Uterine smooth muscle cell (primary cell): ENCODE measurements around the gene DRGX. TPM values are rescaled to one million over a fixed set of nuclear protein-coding genes. Genes with fewer than 3 reads are reported as not detected.

ENCODE experiments used
- total RNA-seq: library from RNA; depleted of rRNA; stranded (reverse); fragments of >200 nt; gene quantifications from 2 replicates; pipeline ENCODE4 v1.2.3, GENCODE V29; 2014

The DRGX gene
- total RNA-seq = not detected in 2 replicates

GRCh38 chr10:49395741-49396665, at the start of gene DRGX:
TSS of gene DRGX (minus strand) at chr10:49396089. CDS start at chr10:49395440, 649 bp downstream.

Other genes with a start within 250 kb of the DRGX start
- gene TMEM273, start 207.7 kb downstream of the DRGX start, total RNA-seq = not detected in 2 replicates
- under 0.01 TPM in 1 of 2 replicates, not detected in the other for gene C10orf71, start 96.9 kb downstream of the DRGX start, total RNA-seq
- 12.5 and 18.5 TPM in 2 replicates for gene ERCC6, start 143.0 kb upstream of the DRGX start, total RNA-seq
- gene SLC18A3, start 214.2 kb upstream of the DRGX start, total RNA-seq = not detected in 2 replicates
- not detected in 2 replicates for gene CHAT, start 217.9 kb upstream of the DRGX start, total RNA-seq